Skeletal muscle tissue (tissue), 5 donors: ENCODE results near the gene FBXO5. TPM values are rescaled to one million over a fixed set of nuclear protein-coding genes. Genes with fewer than 3 reads are reported as not detected.

Experiments used
- H3K27ac ChIP-seq: one replicate; pipeline ENCODE4 v1.7.0; 2013; ENCODE audit warnings: mild to moderate bottlenecking, low read depth, low read length, inconsistent platforms
- H3K27me3 ChIP-seq, 3 donors: one replicate each; pipeline ENCODE4 v1.7.0; 2013; ENCODE audit warnings: low read length in 3 of 3; ENCODE audit not compliant: control insufficient read depth in 3 of 3, insufficient read depth in 3 of 3
- H3K36me3 ChIP-seq, 3 donors: one replicate each; pipeline ENCODE4 v1.7.0; 2013; ENCODE audit warnings: low read length in 3 of 3; ENCODE audit not compliant: control insufficient read depth in 3 of 3, insufficient read depth in 3 of 3
- H3K4me1 ChIP-seq, 3 donors: one replicate each; pipeline ENCODE4 v1.7.0; 2013; ENCODE audit warnings: low read length in 3 of 3, mild to moderate bottlenecking in 3 of 3; ENCODE audit not compliant: control insufficient read depth in 3 of 3, insufficient read depth in 3 of 3
- H3K4me3 ChIP-seq, 3 donors: one replicate each; pipeline ENCODE4 v1.7.0; 2013; ENCODE audit warnings: low read length in 3 of 3
- H3K9ac ChIP-seq, 3 donors: one replicate each; pipeline ENCODE4 v1.7.0; 2013; ENCODE audit warnings: low read length in 3 of 3, mild to moderate bottlenecking in 3 of 3, moderate library complexity in 2 of 3, low read depth in 1 of 3
- H3K9me3 ChIP-seq, 3 donors: one replicate each; pipeline ENCODE4 v1.7.0; 2013; ENCODE audit warnings: low read length in 3 of 3; ENCODE audit not compliant: control insufficient read depth in 3 of 3
- small RNA-seq: library from RNA; depleted of rRNA; stranded (forward); fragments of <200 nt; gene quantifications from one replicate; pipeline ENCODE3, GENCODE V24; 2014
- total RNA-seq: library from RNA; depleted of rRNA; stranded (reverse); fragments of >200 nt; gene quantifications from one replicate; pipeline ENCODE4 v1.2.3, GENCODE V29; 2014
- donor health status: Osteomylitis.

Gene FBXO5
- total RNA-seq, 1 donor from 2014 or later = 4.7 TPM

GRCh38 chr6:152941746-152942145 lies 41.1 kb downstream of the FBXO5 start:
- Histone ChIP-seq H3K4me3 (no peak overlapping the region), H3K36me3 (no peaks in the 10 kb centered on the region), H3K27me3 (peaks cover 0 to 2% (median 0%) of the 10 kb centered on the region in 3 donors), H3K4me1 (no peaks in the 10 kb centered on the region), H3K9me3 (no peaks in the 10 kb centered on the region), H3K9ac (no peak overlapping the region), H3K27ac (no peak overlapping the region)

GRCh38 chr6:152932865-152933264 lies 50.0 kb downstream of the FBXO5 start:
- no peak overlapping the region for H3K9ac ChIP-seq
- H3K4me1 ChIP-seq = no peaks in the 10 kb centered on the region
- no peak overlapping the region for H3K4me3 ChIP-seq
- H3K36me3 ChIP-seq = no peaks in the 10 kb centered on the region
- H3K27ac ChIP-seq = no peak overlapping the region
- no peaks in the 10 kb centered on the region for H3K9me3 ChIP-seq
- H3K27me3 ChIP-seq = no peaks in the 10 kb centered on the region

GRCh38 chr6:152922706-152923105 lies 60.1 kb downstream of the FBXO5 start:
- no peak overlapping the region for H3K4me3 ChIP-seq
- no peaks in the 10 kb centered on the region for H3K36me3 ChIP-seq
- H3K27ac ChIP-seq = no peak overlapping the region

More at GRCh38 chr6:152922706-152923105, 60.1 kb downstream of the FBXO5 start:
- H3K9ac ChIP-seq = no peak overlapping the region
- no peaks in the 10 kb centered on the region for H3K27me3 ChIP-seq
- H3K4me1 ChIP-seq = peaks cover 0 to 7% (median 0%) of the 10 kb centered on the region in 3 donors
- no peaks in the 10 kb centered on the region for H3K9me3 ChIP-seq

Small RNA genes within 50 kb of the gene (small RNA-seq; reads per million reads assigned to genes)
- gene AL080276.1 = not detected

Other genes with a start within 250 kb of the FBXO5 start
- gene VIP, start 232.2 kb downstream of the FBXO5 start, total RNA-seq = not detected
- 6.3 TPM for gene MTRF1L, start 19.7 kb upstream of the FBXO5 start, total RNA-seq
- gene RGS17, start 148.2 kb upstream of the FBXO5 start, total RNA-seq = under 0.01 TPM